Measurements from ENCODE around the gene NDUFB6.
"Not testable (repeated sequence)": the region's sequence is repeated elsewhere in the genome, so short reads cannot be mapped to it uniquely, and the experiment has no call there.

NDUFB6 gene

DNA sequence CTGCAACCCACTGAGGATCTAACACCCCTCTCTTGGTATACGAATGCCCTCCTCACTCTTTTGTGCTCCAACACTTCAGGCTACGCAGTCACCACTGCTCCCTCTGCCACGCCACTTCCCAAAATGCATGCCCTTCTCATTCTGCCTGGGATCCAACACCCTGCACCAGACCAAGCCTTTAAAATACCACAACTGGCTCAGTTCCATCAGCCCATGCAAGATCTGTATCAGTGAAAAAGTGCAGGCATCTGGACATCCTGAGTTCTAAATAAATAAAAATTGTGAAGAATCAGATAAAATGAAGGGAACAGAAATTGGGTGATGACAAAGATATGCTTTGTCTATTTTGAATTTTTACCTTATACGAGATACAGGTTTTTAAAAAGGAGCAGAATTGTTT, 2.7 kb downstream of the NDUFB6 start:
- no peak for DNase-seq

DNA sequence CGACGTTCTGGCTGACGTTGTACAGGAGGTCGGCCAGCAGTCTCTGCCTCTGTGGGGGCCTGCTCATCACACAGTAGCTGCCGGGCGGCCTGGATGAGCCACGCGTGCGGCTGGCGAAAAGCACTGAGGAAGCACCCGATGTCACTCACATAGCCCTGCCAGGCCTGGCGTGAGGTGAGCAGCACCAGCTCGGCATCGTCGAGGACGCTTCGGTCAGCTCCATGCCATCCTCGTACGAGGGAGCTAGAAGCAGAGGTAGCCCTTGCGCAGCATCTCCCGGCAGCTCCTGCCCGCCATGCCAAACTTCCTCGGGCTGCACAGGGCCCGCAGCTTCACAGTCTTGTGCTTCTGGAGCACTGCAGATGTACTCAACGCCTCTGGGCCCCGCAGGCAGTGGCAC, 6.2 kb downstream of the NDUFB6 start:
- no peak for DNase-seq

DNA sequence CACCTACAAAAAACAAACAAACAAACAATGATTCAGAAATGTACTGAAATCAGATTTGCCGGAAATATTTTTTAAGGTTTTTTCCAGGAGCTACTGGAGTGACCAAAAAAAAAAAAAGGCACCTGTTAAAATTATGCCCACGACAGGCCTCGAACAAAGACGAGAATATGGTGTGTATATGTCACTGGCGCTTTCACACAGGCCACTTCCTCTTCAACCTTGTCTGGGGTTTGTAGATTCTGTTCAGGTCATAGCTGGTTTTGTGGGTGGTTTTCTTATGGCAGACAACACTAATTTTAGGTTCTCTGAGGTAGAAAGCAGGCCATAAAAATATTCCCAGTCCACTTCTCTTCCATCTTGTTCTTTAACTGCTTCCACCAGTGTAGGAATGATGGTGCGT, 7.0 kb downstream of the NDUFB6 start:
- DNase-seq, result no peak

DNA sequence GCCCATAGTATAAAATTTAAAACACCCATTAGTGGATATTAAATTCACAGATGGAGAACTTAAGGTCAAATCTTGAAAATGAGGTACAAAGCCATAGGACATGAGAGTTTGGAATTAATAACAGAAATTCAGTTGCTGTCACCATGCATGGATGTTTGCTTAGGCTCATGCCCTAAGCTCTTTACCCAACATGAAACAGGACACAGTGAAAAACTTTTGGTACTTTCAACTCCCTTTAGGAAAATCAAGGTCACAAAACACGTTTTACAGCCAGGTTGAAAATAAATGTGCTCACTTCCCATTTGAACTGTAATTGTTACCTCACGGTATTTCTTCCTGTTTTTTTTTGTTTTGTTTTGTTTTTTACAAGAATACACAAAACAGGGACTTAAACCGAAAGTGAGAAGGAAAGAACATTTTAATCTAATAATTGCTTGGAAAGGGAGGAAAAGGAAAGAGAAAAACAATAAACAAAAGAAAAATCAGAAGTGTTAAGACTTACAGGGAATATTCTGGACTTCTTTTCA, 14.5 kb downstream of the NDUFB6 start:
- no peak for DNase-seq

GRCh38 chr9:32554591-32554990, 18.4 kb downstream of the NDUFB6 start:
- DNase-seq, result no peak

DNA sequence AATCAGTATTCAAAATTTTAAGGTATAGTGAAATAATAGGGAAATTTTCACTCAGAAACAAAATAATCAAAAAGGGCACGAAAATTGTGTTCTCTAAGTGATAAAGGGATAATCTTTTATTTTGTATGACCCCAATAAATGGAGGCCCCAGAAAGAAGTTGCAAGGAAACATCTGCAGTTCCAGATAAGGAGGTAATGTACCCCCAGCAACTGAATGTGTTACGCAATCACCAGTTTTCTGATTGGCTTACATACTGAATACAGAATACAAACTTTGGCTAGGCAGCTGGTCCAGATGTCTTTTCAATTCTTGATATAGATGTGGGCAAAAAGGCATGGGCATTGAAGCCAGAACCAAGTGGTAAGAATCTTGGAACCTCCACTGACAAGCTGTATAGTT, 18.9 kb downstream of the NDUFB6 start:
- no peak for DNase-seq

GRCh38 chr9:32552172-32552872, 20.6 kb downstream of the NDUFB6 start, which contains the start of the genes SMIM27 and TOPORS:
TSS of gene SMIM27 (plus strand) at chr9:32552327. CDS start at chr9:32552435, 108 bp downstream.
TSS of gene TOPORS (minus strand) at chr9:32552586. CDS start at chr9:32552436, 150 bp downstream.
- peak; percentile 92 for DNase-seq

GRCh38 chr9:32551276-32552051, 21.5 kb downstream of the NDUFB6 start:
- DNase-seq, result peak; percentile 61

- peak; percentile 96 for DNase-seq
These were observed 22.2 kb downstream of the NDUFB6 start for GRCh38 chr9:32550562-32551275.

DNA sequence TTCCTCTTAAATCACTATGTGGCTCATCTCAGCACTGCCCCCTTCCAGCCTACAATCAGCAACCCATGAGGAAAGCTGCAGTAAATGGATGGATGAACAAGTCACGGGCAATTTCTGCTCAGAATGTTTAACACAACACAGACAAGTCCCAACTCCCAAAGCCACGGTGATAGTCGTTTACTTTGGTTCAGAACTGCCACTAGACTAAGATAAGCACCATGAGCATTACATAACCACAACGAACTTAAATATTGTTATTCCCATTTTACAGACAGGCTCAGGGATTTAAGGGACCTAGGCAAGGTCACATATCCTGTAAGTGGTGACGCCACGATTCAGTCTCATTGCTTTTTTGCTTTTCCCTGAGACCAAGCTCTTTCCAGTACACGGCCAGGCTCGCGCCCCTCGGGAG, 22.8 kb downstream of the NDUFB6 start:
- DNase-seq, result peak; percentile 33

DNA sequence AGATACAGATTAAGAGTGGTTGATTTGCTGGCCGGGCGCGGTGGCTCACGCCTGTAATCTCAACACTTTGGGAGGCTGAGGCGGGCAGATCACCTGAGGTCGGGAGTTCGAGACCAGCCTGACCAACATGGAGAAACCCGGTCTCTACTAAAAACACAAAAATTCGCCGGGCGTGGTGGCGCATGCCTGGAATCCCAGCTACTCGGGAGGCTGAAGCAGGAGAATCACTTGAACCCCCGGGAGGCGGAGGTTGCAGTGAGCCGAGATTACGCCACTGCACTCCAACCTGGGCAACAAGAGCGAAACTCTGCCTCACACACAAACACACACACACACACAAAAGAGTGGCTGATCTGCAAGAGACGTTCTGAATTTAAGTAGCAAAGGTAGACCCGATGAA, 24.7 kb downstream of the NDUFB6 start:
- DNase-seq, result not testable (repeated sequence)

DNA sequence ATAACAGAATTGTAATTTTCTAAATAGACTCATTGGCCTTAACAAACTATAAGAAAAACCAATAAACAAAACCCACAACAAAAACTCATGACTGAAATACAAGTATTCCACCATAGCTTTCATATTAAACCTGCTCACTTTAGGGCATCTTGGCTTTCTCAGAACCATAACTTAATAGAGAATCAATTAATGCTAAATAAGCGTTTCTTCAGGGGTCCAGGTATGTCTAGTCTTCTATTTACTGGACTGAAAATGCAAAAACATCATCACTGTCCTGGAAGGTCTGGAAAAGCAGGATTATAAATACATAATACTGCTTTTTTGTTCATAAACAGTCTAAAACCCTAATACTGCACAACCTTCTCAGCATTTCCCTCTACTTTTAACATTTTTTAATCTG, 27.1 kb downstream of the NDUFB6 start:
- DNase-seq, result no peak

DNA sequence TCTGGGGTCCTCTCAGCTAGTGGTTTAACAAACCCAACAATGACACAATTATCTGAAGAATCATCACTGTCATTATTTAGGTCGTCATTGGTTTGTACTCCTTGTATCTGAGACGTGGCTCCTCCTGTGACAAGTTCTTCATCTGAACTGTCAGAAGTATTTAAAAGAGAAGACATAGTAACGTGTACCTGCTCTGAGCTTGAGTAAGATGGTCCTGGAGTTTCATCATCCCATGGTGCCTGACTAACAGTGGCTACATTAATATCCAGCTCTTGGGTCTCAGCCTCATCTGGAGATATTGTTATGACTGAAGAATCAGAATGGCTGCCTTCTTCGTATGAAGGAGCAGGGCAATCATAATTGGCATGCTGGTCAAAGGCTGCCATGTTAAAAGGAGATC, 29.9 kb downstream of the NDUFB6 start:
- DNase-seq, result no peak

- DNase-seq, result no peak
These were observed 39.1 kb downstream of the NDUFB6 start for GRCh38 chr9:32533816-32534215.

DNA sequence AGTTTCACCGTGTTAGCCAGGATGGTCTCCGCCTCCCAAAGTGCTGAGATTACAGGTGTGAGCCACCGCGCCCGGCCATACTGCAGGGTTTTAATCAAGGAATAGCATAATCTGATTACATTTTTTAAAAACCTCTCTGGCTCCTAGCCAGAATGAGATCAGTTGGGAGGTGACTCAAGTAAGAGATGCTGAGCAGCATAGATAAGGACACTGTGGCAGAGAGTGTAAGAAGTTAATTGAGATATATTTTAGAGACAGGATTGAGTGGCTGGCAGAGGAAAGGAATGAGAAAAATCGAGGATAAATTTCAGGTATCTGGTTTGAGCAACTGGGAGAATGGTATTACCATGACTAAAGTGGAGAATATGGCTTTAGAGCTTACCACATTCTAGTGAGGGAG, 39.6 kb downstream of the NDUFB6 start:
- DNase-seq, result peak; percentile 67

GRCh38 chr9:32526707-32527048, 46.3 kb downstream of the NDUFB6 start:
- DNase-seq, result no peak

- peak; percentile 77 for DNase-seq
These were observed 46.8 kb downstream of the NDUFB6 start, which contains the start of gene RIGI for GRCh38 chr9:32526041-32526706. TSS of gene RIGI (minus strand) at chr9:32526196. CDS start at chr9:32526166, 30 bp downstream.

GRCh38 chr9:32525709-32526030, 47.3 kb downstream of the NDUFB6 start:
- DNase-seq, result no peak

- DNase-seq, result no peak
These were observed 47.9 kb downstream of the NDUFB6 start for GRCh38 chr9:32524892-32525708.

GRCh38 chr9:32524558-32524891, 48.4 kb downstream of the NDUFB6 start:
- DNase-seq, result not testable (repeated sequence)

GRCh38 chr9:32523910-32524309, 49.0 kb downstream of the NDUFB6 start:
- no peak for DNase-seq

GRCh38 chr9:32518276-32518675, 54.7 kb downstream of the NDUFB6 start:
- DNase-seq, result no peak
